Regular cardiac myocyte (primary cell): Measurements from ENCODE around the gene JSRP1. TPM values are rescaled to one million over a fixed set of nuclear protein-coding genes. Genes with fewer than 3 reads are reported as not detected.

Source experiments
- total RNA-seq: library from RNA; depleted of rRNA; stranded (reverse); fragments of >200 nt; gene quantifications from 2 replicates; pipeline ENCODE4 v1.2.3, GENCODE V29; 2014

The JSRP1 gene
- under 0.01 TPM in 1 of 2 replicates, not detected in the other for total RNA-seq

GRCh38 chr19:2255982-2256685 lies at the start of gene JSRP1:
Gene JSRP1 (minus strand): TSS chr19:2256417. CDS start chr19:2255314, 1,103 bp downstream.

GRCh38 chr19:2282062-2282861 lies 26.0 kb upstream of the JSRP1 start, which contains the start of gene PEAK3:
Gene PEAK3 (minus strand): TSS chr19:2282175. CDS start chr19:2280931, 1,244 bp downstream.

GRCh38 chr19:2249010-2249866 lies 7.0 kb downstream of the JSRP1 start, which contains the start of gene AMH:
Gene AMH (plus strand): TSS chr19:2249323. CDS start chr19:2249333, 10 bp downstream.

GRCh38 chr19:2236314-2237050 lies 19.7 kb downstream of the JSRP1 start, which contains the start of the genes PLEKHJ1 and SF3A2:
Gene PLEKHJ1 (minus strand): TSS chr19:2236329. CDS start chr19:2236248, 81 bp downstream.
Gene SF3A2 (plus strand): TSS chr19:2236824. CDS start chr19:2243419, 6,595 bp downstream.

Other genes with a start within 250 kb of the JSRP1 start
- 37.5 and 47.5 TPM in 2 replicates for gene BTBD2, start 240.7 kb downstream of the JSRP1 start, total RNA-seq
- 73.9 and 89.0 TPM in 2 replicates for gene MKNK2, start 205.2 kb downstream of the JSRP1 start, total RNA-seq
- gene MOB3A, start 160.1 kb downstream of the JSRP1 start, total RNA-seq = 8.5 and 17.1 TPM in 2 replicates
- gene IZUMO4, start 159.5 kb downstream of the JSRP1 start, total RNA-seq = 0.58 and 0.85 TPM in 2 replicates
- gene AP3D1, start 104.9 kb downstream of the JSRP1 start, total RNA-seq = 89.4 and 121 TPM in 2 replicates
- gene DOT1L, start 92.5 kb downstream of the JSRP1 start, total RNA-seq = 3.7 and 8.8 TPM in 2 replicates
- 35.5 and 65.2 TPM in 2 replicates for gene PLEKHJ1, start 20.1 kb downstream of the JSRP1 start, total RNA-seq
- 17.4 and 22.6 TPM in 2 replicates for gene SF3A2, start 19.6 kb downstream of the JSRP1 start, total RNA-seq
- 0.19 and 0.85 TPM in 2 replicates for gene AMH, start 7.1 kb downstream of the JSRP1 start, total RNA-seq
- gene PEAK3, start 25.8 kb upstream of the JSRP1 start, total RNA-seq = not detected in 2 replicates
- gene LINGO3, start 51.7 kb upstream of the JSRP1 start, total RNA-seq = not detected in 2 replicates
- 121 and 187 TPM in 2 replicates for gene LSM7, start 72.2 kb upstream of the JSRP1 start, total RNA-seq
- 20.3 and 24.8 TPM in 2 replicates for gene SPPL2B, start 72.3 kb upstream of the JSRP1 start, total RNA-seq
- under 0.01 TPM in 2 replicates for gene TMPRSS9, start 103.8 kb upstream of the JSRP1 start, total RNA-seq
- gene TIMM13, start 171.2 kb upstream of the JSRP1 start, total RNA-seq = 22.6 and 39.9 TPM in 2 replicates
- gene LMNB2, start 200.5 kb upstream of the JSRP1 start, total RNA-seq = 35.2 and 183 TPM in 2 replicates
- 22.8 and 52.7 TPM in 2 replicates for gene GADD45B, start 219.7 kb upstream of the JSRP1 start, total RNA-seq